ENCODE measurements around the gene GSTM4.
"Not testable (repeated sequence)": the region's sequence is repeated elsewhere in the genome, so short reads cannot be mapped to it uniquely, and the experiment has no call there.

Gene GSTM4

GRCh38 chr1:109669246-109669948 is 13.5 kb downstream of the GSTM4 start:
- no peak for DNase-seq

GRCh38 chr1:109669949-109670302 is 14.0 kb downstream of the GSTM4 start:
- not testable (repeated sequence) for DNase-seq

- DNase-seq, result no peak
Observed at GRCh38 chr1:109671067-109671466, 15.2 kb downstream of the GSTM4 start.

GRCh38 chr1:109673861-109674260 is 18.0 kb downstream of the GSTM4 start:
- not testable (repeated sequence) for DNase-seq

DNA sequence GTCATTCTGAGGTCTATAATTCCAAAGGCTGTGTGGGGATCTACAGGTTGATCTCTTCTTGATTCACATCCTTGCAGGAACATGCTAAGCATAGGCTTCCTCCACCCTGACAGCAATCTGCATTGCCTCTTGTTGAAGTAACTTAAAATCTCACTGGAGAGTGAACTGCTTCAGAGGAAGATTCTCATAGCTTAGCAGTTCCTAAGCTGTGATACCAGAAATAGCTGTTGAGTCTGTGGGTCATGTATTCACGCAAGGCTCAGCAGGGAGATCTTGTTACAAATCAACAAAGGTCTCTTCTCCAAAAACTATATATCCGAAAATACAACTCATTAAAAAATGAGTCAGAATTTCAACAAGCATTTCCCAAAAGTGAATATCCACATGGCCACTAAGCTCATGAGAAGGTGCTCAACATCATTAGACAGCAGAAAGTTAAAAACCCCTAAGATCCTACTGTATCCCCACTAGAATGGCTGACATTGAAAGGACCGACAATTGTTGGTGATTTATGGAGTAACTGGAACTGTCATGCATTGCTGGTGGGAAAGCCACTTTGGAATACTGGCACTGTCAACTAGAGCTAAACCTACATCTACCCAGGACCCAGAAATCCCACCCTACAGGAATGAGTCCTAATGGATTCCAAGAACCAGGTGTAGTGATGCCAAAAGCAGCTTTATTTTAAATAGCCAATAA is 20.9 kb downstream of the GSTM4 start:
- not testable (repeated sequence) for DNase-seq

DNA sequence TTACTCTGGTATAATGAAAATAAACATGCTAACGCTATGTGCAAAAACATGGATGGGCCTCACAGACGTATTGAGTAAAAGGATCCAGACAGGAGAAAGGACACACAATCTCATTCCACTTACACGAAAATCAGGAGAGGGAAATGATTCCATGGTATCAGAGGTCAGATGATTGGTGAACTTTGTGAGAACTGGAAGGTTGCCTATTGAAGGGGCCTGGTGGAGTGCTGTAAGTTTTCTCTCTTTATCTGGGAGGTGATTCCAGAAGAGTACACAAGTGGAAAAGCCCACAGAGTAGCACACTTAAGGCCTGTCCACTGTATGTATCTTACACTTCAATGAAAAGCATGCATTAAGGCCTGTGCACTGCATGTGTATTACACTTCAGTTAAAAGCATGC is 21.6 kb downstream of the GSTM4 start:
- DNase-seq, result no peak

- not testable (repeated sequence) for DNase-seq
Observed at GRCh38 chr1:109678637-109679036, 22.7 kb downstream of the GSTM4 start.

GRCh38 chr1:109684777-109685176 is 28.9 kb downstream of the GSTM4 start:
- DNase-seq, result not testable (repeated sequence)

DNA sequence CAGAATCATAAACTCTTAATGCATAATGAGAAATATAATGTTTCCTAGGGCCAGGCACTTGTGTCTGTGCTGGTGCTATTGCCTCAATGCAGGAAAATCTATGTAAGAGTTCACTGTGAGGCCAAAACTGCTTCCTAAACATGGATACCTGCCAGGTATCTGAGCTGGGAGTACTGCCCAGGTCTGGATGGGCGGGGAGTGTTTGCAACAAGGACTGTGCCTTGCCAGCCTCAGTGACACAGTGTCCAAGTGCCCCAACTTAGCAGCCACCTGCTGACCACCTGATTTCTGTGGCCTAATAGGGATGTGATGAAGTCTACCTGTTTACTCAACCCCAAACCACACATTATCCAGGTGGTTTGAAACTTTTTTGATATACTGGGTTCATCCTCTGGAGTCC is 29.5 kb downstream of the GSTM4 start:
- not testable (repeated sequence) for DNase-seq

DNA sequence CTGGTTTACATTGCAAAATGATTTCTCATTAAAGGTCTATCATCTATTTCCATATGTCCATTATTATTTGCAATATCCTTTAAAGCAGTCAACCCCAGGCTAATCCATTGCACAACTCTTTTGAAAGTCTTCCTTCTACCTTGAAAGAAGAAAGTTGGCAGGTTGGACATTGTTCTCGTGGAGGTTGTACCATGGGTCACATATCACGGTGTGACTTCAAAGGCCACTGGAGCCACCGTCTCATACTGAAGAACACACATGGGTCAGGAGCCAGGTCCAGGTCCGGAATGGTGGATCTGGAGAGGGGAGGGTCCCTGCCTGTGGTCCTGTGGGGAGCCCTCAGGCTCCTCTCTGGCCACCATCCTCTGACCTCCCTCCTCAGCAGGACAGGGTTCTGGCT is 30.0 kb downstream of the GSTM4 start:
- DNase-seq, result not testable (repeated sequence)

- not testable (repeated sequence) for DNase-seq
Observed at GRCh38 chr1:109687109-109687508, 31.2 kb downstream of the GSTM4 start.

DNA sequence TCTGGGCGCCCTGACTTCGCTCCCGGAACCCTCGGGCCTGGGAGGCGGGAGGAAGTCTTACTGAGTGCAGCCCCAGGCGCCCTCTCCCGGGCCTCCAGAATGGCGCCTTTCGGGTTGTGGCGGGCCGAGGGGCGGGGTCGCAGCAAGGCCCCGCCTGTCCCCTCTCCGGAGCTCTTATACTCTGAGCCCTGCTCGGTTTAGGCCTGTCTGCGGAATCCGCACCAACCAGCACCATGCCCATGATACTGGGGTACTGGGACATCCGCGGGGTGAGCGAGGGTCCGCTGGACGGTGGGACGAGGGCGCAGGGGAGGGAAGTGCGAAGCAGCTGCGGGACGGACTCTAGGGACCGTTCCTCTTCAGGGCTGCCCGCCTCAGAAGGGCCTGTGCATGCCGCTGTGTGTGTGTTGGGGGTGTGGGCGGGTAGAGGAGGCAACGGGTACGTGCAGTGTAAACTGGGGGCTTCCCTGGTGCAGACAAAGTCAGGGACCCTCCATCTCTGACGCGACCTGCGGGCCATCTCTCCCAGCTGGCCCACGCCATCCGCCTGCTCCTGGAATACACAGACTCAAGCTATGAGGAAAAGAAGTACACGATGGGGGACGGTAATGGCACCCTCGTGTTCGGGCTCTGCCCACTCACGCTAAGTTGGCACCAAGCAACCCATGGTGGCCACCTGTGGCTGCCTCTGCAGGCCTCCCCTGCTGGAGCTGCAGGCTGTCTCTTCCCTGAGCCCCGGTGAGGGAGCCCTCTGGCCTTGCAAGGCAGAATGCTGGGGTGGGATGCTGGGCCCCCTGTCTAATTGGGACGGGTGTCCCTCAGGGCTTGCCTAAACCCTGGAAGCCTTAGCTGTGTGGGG is 32.0 kb downstream of the GSTM4 start, which contains the start of gene GSTM1:
GSTM1 (plus strand) TSS at position 177 of the 859 bp plus-strand sequence; CDS start at position 234, 57 bp downstream.
- DNase-seq, result peak; percentile 82

DNA sequence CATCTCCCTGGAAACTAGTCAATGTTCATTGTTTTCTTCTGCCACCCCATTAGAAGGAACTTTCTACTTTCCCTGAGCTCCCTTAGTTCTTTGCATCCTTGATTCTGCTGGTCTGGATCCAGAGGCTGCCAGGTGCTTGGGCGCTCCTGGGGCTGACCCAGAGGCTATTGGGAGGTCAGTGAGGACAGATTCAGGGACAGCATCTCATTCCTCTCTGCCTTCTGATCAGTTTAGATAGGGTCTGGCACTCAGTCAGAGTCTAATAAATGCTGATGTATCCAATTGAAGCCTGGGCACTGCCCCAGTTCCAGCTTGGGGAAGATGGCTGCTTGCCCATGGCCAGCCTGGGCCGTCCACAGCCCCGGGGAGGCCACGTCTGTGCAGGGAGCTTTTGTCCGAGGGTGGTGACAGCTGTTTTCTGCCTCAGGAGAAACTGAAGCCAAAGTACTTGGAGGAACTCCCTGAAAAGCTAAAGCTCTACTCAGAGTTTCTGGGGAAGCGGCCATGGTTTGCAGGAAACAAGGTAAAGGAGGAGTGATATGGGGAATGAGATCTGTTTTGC is 34.0 kb downstream of the GSTM4 start:
- DNase-seq, result no peak

DNA sequence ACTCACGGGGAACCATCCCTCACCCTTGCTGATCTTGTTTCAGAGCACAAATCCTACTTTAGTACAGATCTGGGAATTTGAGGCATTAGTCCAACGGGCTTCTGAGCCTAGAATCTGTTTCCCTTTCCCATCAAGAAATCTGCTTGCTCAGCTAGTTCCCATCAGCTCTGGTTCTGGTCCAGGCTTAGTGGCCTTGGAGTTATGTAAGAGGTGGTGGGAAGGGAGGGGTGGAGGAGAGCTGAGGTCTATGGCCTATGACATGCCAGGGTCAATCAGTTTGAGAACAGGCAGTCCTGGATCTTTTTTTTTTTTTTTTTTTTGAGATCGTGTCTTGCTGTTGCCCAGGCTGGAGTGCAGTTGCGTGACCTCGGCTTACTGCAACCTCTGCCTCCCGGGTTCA is 35.9 kb downstream of the GSTM4 start:
- DNase-seq, result no peak

DNA sequence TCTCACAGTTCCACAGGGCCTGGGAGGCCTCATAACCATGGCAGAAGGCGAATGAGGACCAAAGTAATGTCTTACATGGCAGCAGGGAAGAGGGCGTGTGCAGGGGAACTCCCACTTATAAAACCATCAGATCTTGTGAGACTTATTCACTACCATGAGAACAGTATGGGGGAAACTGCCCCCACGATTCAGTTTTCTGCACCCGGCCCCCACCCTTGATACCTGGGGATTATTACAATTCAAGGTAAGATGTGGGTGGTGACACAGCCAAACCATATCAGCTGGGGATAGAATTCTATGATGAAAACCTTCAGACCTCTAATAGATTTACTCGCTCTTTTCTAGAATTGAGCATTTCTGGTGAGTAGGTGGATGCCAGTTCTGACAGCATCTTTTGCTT is 38.5 kb downstream of the GSTM4 start:
- not testable (repeated sequence) for DNase-seq

GRCh38 chr1:109695138-109695537 is 39.2 kb downstream of the GSTM4 start:
- DNase-seq, result not testable (repeated sequence)

GRCh38 chr1:109697066-109697465 is 41.2 kb downstream of the GSTM4 start:
- DNase-seq, result no peak

DNA sequence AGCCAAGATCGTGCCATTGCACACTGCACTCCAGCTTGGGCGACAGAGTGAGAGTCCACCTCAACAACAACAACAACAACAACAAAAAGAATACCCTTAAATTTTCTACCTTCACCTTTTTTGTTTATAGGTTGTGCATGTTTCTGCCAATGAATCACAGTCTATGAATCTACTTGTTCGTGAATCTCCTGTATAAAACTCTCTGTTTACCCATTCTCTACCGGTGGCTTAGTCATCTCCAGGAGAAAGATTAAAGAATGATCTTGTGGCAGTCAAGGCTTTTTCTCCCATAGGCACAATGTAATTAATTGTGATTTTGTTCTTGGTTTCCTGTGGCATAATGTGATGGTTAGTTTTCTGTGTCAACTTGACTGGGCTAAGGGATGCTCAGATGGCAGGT is 42.0 kb downstream of the GSTM4 start:
- DNase-seq, result not testable (repeated sequence)

- DNase-seq, result not testable (repeated sequence)
Observed at GRCh38 chr1:109702940-109703339, 47.0 kb downstream of the GSTM4 start.

DNA sequence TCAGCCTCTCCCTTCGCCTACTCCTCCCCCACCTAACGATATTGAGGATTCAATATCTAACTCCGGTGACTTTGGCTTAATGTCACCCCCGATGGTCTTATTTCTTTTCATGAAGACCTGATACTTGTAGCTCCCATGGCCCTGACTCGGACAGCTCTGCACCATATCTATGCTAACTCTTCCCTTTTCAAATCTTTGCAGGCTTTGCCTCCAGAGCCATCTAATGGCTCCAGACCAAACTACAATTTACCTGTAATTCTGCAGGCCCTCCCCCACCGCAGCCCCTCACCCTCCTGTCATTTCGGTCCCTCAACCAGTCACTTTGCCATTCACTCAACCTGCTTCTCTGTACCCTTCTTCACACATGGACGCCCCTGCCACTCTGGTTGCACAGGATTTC is 48.3 kb downstream of the GSTM4 start:
- DNase-seq, result no peak

GRCh38 chr1:109705411-109705810 is 49.5 kb downstream of the GSTM4 start:
- no peak for DNase-seq

DNA sequence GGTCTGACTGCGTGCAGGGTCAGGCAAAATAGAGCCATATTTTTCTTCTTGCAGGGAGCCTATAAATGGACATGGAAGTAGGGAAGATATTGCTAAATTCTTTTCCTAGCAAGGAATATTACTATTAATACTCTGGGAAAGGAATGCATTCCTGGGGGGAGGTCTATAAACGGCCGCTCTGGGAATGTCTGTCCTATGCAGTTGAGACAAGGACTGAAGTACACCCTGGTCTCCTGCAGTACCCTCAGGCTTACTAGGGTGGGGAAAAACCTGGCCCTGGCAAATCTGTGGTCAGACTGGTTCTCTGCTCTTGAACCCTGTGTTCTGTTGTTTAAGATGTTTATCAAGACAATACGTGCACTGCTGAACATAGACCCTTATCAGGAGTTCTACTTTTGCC is 53.0 kb downstream of the GSTM4 start:
- DNase-seq, result not testable (repeated sequence)

DNA sequence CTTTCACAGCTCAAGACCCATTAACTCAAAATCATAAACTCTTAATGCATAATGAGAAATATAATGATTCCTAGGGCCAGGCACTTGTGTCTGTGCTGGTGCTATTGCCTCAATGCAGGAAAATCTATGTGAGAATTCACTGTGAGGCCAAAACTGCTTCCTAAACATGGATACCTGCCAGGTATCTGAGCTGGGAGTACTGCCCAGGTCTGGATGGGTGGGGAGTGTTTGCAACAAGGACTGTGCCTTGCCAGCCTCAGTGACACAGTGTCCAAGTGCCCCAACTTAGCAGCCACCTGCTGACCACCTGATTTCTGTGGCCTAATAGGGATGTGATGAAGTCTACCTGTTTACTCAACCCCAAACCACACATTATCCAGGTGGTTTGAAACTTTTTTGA is 53.9 kb downstream of the GSTM4 start:
- not testable (repeated sequence) for DNase-seq
